Subcutaneous adipose tissue (tissue), 4 donors: ENCODE data around the gene MYLK. TPM values are rescaled to one million over a fixed set of nuclear protein-coding genes. Genes with fewer than 3 reads are reported as not detected.

Source experiments
- total RNA-seq, 4 donors: library from RNA; depleted of rRNA; stranded (reverse); fragments of >200 nt; gene quantifications; one replicate each; pipeline ENCODE4 v1.1.0, GENCODE V29; 2016
- TF ChIP-seq, protein P1 (sequence below): fragments of 450-650 bp; IDR thresholded peaks from one replicate; pipeline ENCODE4 v1.5.1; 2016; ENCODE audit warnings: low read depth, mild to moderate bottlenecking, control low read depth, antibody characterized with exemption, moderate library complexity

MYLK gene
- total RNA-seq, 4 donors from 2014 or later: 28.2 to 113 (median 58.3) TPM

DNA sequence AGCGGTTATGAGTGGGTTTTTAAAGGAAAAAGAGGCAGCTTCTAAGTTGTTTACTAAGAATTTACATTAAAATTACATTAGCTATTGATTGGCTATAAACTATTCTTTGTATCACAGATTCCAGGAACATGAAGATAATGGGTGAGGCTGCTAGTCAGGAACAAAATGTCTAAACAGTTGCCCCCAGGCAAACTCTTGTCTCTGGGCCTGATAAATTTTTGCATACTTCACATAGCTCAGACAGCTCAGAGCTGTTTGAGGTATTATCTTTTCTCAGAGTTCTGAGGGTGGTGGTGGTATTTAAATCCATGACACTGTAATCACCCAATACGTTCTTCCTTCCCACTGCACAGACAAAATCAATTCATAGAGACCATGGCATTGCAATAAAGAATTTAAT, 297.2 kb downstream of the MYLK start:
- TF ChIP-seq, protein P1, sequence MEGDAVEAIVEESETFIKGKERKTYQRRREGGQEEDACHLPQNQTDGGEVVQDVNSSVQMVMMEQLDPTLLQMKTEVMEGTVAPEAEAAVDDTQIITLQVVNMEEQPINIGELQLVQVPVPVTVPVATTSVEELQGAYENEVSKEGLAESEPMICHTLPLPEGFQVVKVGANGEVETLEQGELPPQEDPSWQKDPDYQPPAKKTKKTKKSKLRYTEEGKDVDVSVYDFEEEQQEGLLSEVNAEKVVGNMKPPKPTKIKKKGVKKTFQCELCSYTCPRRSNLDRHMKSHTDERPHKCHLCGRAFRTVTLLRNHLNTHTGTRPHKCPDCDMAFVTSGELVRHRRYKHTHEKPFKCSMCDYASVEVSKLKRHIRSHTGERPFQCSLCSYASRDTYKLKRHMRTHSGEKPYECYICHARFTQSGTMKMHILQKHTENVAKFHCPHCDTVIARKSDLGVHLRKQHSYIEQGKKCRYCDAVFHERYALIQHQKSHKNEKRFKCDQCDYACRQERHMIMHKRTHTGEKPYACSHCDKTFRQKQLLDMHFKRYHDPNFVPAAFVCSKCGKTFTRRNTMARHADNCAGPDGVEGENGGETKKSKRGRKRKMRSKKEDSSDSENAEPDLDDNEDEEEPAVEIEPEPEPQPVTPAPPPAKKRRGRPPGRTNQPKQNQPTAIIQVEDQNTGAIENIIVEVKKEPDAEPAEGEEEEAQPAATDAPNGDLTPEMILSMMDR: no peak

DNA sequence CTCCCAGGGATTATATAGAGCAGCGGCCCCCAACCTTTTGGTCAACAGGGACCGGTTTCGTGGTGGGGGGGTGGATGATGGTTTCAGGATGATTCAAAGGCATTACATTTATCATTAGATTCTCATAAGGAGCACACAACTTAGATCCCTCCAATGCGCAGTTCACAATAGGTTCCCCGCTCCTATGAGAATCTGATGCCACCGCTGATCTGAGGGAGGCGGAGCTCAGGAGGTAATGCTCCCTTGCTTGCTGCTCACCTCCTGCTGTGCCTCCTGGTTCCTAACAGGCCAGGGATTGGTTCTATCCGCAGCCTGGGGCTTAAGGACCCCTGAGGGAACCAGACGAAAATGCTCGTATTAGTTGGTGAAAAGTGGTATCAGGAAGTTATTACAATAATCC, 298.0 kb downstream of the MYLK start:
- TF ChIP-seq, protein P1: no peak

DNA sequence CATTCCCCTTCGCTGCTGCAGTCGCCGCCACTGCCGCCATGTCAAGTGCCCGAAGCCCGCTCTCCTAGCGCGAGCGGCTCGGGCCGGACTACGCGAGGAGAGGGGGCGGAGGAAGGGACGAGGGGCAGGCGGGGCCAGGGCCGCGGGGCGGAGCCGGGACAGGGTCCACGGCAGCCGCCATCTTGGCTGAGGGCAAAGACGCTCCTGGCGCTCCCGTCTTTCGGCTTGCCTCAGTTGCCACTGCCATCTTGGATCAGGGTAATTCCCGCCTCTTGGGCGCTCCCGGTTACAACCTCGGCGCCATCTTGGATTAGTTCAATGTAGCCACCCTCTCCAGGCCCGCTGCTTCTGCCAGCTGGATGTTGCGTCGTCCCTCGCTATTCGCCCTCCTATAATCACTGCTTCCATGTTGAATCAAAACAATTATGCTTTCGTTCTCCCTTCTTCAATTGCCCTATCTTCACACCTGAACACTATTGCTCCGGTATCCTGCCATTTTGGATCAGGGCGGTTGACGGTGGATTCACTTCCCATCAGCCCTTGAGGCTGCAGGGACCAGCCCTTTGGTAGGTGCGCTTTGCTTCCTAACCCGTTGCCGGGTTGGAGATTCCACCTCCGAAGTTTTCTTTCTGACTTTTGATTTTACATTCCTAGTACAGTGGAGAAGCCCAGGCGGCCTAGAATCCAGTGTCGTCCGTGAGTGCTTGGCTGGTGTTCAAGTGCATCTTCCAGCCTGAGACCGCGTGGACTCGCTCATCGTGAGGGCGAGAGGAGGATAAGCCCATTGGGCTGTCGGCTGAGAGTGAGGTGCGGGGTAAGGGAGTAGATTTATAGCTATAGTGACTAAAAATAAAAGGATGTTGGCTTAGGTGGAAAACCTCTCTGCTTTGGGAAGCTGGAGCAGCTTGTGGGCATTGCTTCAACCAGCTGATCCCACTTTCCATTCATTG, 298.9 kb downstream of the MYLK start, which contains the start of gene HACD2:
Gene HACD2 (minus strand): TSS at position 66 of the 950 bp plus-strand sequence. CDS start 26 bp downstream, at position 40.
- TF ChIP-seq, protein P1: no peak

DNA sequence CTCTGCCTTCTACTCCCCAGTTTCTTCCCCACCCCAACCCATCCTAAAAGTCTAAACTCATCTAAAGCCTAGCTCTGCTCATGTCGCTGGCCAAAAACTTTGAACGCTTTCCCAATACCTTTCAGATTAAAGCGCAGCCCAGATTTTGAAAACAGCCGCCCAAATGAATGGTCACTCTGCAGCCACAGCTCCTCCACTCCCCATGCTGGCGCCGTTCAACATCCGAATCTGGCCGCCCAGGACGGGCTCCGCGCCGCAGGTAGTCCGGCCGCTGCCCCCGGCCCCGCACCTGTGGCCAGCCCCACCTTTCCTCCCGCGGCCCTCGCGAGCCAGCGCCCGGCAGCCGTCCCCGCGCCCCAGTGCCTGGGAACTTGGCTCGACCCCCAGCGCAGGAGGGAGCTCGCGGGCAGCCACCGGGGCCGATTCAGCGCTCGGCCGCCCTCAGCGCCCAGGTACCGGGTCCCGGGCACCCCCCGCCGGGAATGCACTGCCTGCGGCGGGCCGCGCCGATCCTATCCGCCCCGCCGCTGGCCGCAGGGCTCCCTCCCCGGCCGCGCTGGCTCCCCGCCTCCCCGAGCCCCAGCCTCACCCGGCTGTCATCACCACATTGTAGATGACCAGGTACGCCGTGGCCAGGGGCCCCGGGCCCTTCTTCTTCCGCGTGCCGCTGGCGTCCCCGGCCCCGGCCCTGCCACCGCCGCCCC, 299.7 kb downstream of the MYLK start:
- TF ChIP-seq, protein P1: no peak

DNA sequence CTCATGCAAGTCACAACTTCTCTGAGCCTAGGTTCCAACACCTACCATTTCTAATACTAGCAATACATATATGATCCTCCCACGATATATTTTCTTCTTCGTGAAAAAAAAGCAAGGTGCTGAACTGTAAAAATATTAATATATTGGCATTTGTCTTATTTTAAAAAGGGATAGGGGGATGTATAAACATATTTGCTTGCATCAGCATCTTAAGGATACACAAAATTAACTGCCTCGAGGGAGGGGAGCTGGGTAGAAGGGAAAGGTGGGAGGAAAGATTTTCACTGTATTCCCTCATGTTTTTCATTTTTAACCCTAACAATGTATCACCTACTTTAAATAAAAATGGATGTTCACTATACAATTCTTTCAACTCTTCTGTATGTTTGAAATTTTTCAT, 300.6 kb downstream of the MYLK start:
- TF ChIP-seq, protein P1: no peak

DNA sequence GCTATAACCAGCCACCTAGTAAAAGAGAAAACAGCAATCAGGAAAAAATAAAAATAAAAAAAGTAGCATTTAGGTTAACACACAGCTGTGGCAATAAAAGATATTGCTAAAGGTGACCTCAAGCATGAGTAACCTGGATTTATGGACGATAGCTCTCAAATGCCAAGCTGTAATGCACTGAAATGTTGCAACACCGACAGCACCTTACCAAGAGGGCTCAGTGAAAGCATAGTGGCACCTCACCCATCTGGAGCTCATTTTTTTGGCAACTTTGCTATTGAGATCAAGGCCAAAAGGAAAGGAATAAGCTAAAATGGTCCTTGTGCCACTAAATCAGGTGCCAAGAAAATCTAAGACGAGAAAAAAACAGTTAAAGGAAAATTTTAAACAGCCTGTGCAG, 301.8 kb downstream of the MYLK start:
- TF ChIP-seq, protein P1: no peak

DNA sequence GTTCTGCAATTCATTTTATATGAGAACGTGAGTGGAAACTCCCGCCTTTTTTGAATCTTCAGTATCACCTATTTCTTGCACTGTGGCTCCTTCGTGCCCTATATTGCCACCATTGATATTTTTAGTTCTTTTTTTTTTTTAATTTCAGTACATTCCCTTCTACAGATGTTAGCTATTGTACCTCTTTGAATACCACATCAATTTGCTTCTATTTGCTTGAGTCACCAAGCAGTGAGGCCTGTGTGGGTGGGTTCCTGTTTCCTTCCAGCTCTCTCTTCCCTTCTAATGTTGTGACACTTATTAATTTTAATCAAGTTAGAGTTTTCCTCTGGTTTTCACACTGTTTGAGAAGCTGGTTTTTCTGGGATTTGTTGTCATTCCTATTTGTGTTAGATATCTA, 308.0 kb downstream of the MYLK start:
- TF ChIP-seq, protein P1: no peak
